SK-N-SH (cell line): ENCODE results near the gene SNAP23. TPM values are rescaled to one million over a fixed set of nuclear protein-coding genes. Genes with fewer than 3 reads are reported as not detected.

Experiments used
- CTCF ChIA-PET: fragments of 300-600, 350-600 bp; formaldehyde crosslinking; extraction: SDS; loops from one replicate; lab custom pipeline; 2021; lab: Yijun Ruan, JAX
- POLR2A ChIA-PET: fragments of 350-600 bp; sonication (Branson Sonifier 250); formaldehyde crosslinking; extraction: SDS; loops from one replicate; lab custom pipeline; 2020; ENCODE audit warnings: antibody characterized with exemption, inconsistent platforms; lab: Yijun Ruan, JAX
- DNase-seq: peaks from one replicate; pipeline ENCODE4 v3.0.0; 2012
- H2AFZ ChIP-seq: fragments of 200-600 bp; sonication (generic); 2 replicates; pipeline ENCODE4 v1.8.1; 2016; ENCODE audit warnings: antibody characterized with exemption, mild to moderate bottlenecking, low read depth
- H3F3A ChIP-seq: fragments of 200-600 bp; sonication (generic); replicated peaks from 2 replicates; pipeline ENCODE3; 2016; ENCODE audit warnings: antibody characterized with exemption, mild to moderate bottlenecking; ENCODE audit not compliant: insufficient read depth
- H3K27ac ChIP-seq, 2 experiments: fragments of 200-500 bp in 1 of 2; fragments of 200-600 bp in 1 of 2; sonication (Bioruptor generic) in 1 of 2; sonication (generic), shearing (Covaris generic) in 1 of 2; 2 replicates each; pipeline versions ENCODE4 v1.5.1 to v1.6.1; 2014 to 2016; ENCODE audit warnings: low read depth in 2 of 2, inconsistent platforms in 1 of 2, low read length in 1 of 2, mild to moderate bottlenecking in 1 of 2, mixed read lengths in 1 of 2
- H3K27me3 ChIP-seq: fragments of 200-600 bp; sonication (generic), shearing (Covaris generic); 2 replicates; pipeline ENCODE4 v1.6.1; 2016; ENCODE audit warnings: mixed run types; ENCODE audit not compliant: insufficient read depth
- H3K36me3 ChIP-seq, 2 experiments: fragments of 200-500 bp in 1 of 2; fragments of 200-600 bp in 1 of 2; sonication (Bioruptor generic) in 1 of 2; sonication (generic) in 1 of 2; replicated peaks in 1 of 2; 2 replicates each; pipeline versions ENCODE3 to v1.5.1; 2014 to 2016; ENCODE audit warnings: low read length in 1 of 2, mild to moderate bottlenecking in 1 of 2; ENCODE audit not compliant: insufficient read depth in 2 of 2, control insufficient read depth in 1 of 2
- H3K4me1 ChIP-seq, 2 experiments: fragments of 200-500 bp in 1 of 2; fragments of 200-600 bp in 1 of 2; sonication (Bioruptor generic) in 1 of 2; sonication (generic), shearing (Covaris generic) in 1 of 2; 2 replicates each; pipeline versions ENCODE4 v1.5.1 to v1.6.1; 2014 to 2016; ENCODE audit warnings: low read depth in 1 of 2, low read length in 1 of 2, mixed run types in 1 of 2; ENCODE audit not compliant: insufficient read depth in 2 of 2, control insufficient read depth in 1 of 2
- H3K4me2 ChIP-seq: fragments of 200-600 bp; sonication (generic), shearing (Covaris generic); 2 replicates; pipeline ENCODE4 v1.6.1; 2017; ENCODE audit warnings: mixed run types
- H3K4me3 ChIP-seq, 2 experiments: fragments of 200-500 bp in 1 of 2; fragments of 200-600 bp in 1 of 2; sonication (Bioruptor generic) in 1 of 2; sonication (generic), shearing (Covaris generic) in 1 of 2; 2 replicates each; pipeline versions ENCODE4 v1.5.1 to v1.8.1; 2014 to 2016; ENCODE audit warnings: low read depth in 2 of 2, inconsistent platforms in 1 of 2, low read length in 1 of 2, mild to moderate bottlenecking in 1 of 2, mixed read lengths in 1 of 2, moderate library complexity in 1 of 2
- H3K79me2 ChIP-seq: fragments of 200-600 bp; sonication (generic); 2 replicates; pipeline ENCODE4 v1.8.1; 2017; ENCODE audit warnings: mild to moderate bottlenecking; ENCODE audit not compliant: insufficient read depth
- H3K9ac ChIP-seq: fragments of 200-600 bp; sonication (generic); 2 replicates; pipeline ENCODE4 v1.6.1; 2017; ENCODE audit warnings: mixed run types
- H3K9me2 ChIP-seq: fragments of 200-600 bp; sonication (generic); 2 replicates; pipeline ENCODE4 v1.6.1; 2017; ENCODE audit warnings: mixed run types
- H3K9me3 ChIP-seq: fragments of 200-600 bp; sonication (generic); 2 replicates; pipeline ENCODE4 v1.6.1; 2017; ENCODE audit warnings: mixed run types, mild to moderate bottlenecking, moderate library complexity
- H4K20me1 ChIP-seq: fragments of 200-600 bp; sonication (generic); 2 replicates; pipeline ENCODE4 v1.6.1; 2017; ENCODE audit warnings: mild to moderate bottlenecking, mixed run types; ENCODE audit not compliant: insufficient read depth
- CTCF ChIP-seq: fragments of 200-600 bp; sonication (generic); IDR thresholded peaks from 2 replicates; pipeline ENCODE4 v1.6.1; 2017; ENCODE audit warnings: antibody characterized with exemption, mild to moderate bottlenecking, moderate library complexity
- FOSL2 ChIP-seq: IDR thresholded peaks from 2 replicates; pipeline ENCODE4 v1.4.0; 2012; ENCODE audit warnings: low read depth, mild to moderate bottlenecking, moderate library complexity, borderline replicate concordance
- GABPA ChIP-seq: IDR thresholded peaks from 2 replicates; pipeline ENCODE4 v1.4.0; 2012; ENCODE audit warnings: low read depth, mild to moderate bottlenecking
- GATA2 ChIP-seq: sonication (generic); formaldehyde crosslinking; IDR thresholded peaks from 2 replicates; pipeline ENCODE4 v1.5.0; 2020; ENCODE audit warnings: mild to moderate bottlenecking, missing genetic modification reagents
- PBX3 ChIP-seq: IDR thresholded peaks from 2 replicates; pipeline ENCODE4; 2012
- SIN3A ChIP-seq: IDR thresholded peaks from 2 replicates; pipeline ENCODE4 v1.6.1; 2012; ENCODE audit warnings: low read depth, mild to moderate bottlenecking, low read length, moderate library complexity, borderline replicate concordance
- TAF1 ChIP-seq: IDR thresholded peaks from 2 replicates; pipeline ENCODE4 v1.6.1; 2012; ENCODE audit warnings: low read depth, mild to moderate bottlenecking, low read length, moderate library complexity, borderline replicate concordance
- USF2 ChIP-seq: fragments of 150-350 bp; IDR thresholded peaks from 2 replicates; pipeline ENCODE4 v1.6.1; 2017; ENCODE audit warnings: antibody characterized with exemption, low read length, low read depth, borderline replicate concordance
- ZBTB33 ChIP-seq: IDR thresholded peaks from 2 replicates; pipeline ENCODE4 v1.4.0; 2012; ENCODE audit warnings: low read depth, borderline replicate concordance
- WGBS: methylation state at CpG from one replicate; pipeline ENCODE4 v1.1.6; 2017; ENCODE audit warnings: low lambda C conversion rate; 5-methylcytosine and 5-hydroxymethylcytosine counted together
- polyA plus RNA-seq, 3 experiments: library from polyadenylated mRNA; depleted of rRNA; stranded (reverse); fragments of >200 nt; gene quantifications; 2 replicates each; pipeline ENCODE4 v1.2.3, GENCODE V29; 2012

The SNAP23 gene
- polyA plus RNA-seq, 1 of the 3 experiments (the other 2 are of a cell fraction): 39.2 TPM

- TF ChIP-seq CTCF (no peak), USF2 (no peak), FOSL2 (no peak), SIN3A (no peak)
These were observed 45.5 kb upstream of the SNAP23 start (continued) for GRCh38 chr15:42449770-42450424.

- Histone ChIP-seq H3K9me2 (no peaks in the 10 kb centered on the region), H2AFZ (no peak overlapping the region), H3K36me3 (peaks cover 55 to 60% of the 10 kb centered on the region in 2 experiments), H3F3A (peaks cover 8% of the 10 kb centered on the region), H3K4me3 (no peak overlapping the region), H3K4me1 (no peaks in the 10 kb centered on the region; a peak in 1 of 4 replicates), H3K79me2 (no peaks in the 10 kb centered on the region), H3K9me3 (no peaks in the 10 kb centered on the region), H4K20me1 (no peaks in the 10 kb centered on the region), H3K9ac (no peak overlapping the region), H3K27ac (no peak overlapping the region), H3K4me2 (no peak overlapping the region), H3K27me3 (no peaks in the 10 kb centered on the region)
- ChIA-PET POLR2A (interaction anchor here (1.0 kb wide), 1 partner anchor 177 kb away, joined by 3 read pairs; the partner anchor contains the start of gene TMEM87A), CTCF (no interaction called here)
- DNase-seq: no peak
- 96% methylated on average over 4 of the region's 4 CpGs for WGBS
- TF ChIP-seq PBX3 (no peak), TAF1 (no peak), ZBTB33 (no peak), GABPA (no peak), USF2 (no peak), GATA2 (CRISPR knock-in tag) (no peak)
These were observed 45.0 kb upstream of the SNAP23 start for GRCh38 chr15:42450425-42450790.
